GM12878 (cell line): ENCODE results near the gene MIGA2.

Experiments used
- BRCA1 ChIP-seq: IDR thresholded peaks from 2 replicates; pipeline ENCODE4 v1.6.1; 2011; ENCODE audit warnings: low read depth, low read length, improper control_type of control experiment
- CBX5 ChIP-seq: sonication (generic); IDR thresholded peaks from 2 replicates; pipeline ENCODE4 v1.6.1; 2016; ENCODE audit warnings: low read depth, moderate library complexity, mild to moderate bottlenecking, inconsistent platforms
- CEBPB ChIP-seq, 2 experiments: fragments of 150-350 bp in 1 of 2; IDR thresholded peaks; 2 replicates each; pipeline ENCODE4 v1.6.1; 2012 to 2014; ENCODE audit warnings: low read depth in 2 of 2, low read length in 2 of 2, borderline replicate concordance in 1 of 2, inconsistent platforms in 1 of 2
- CTCF ChIP-seq, 3 experiments: IDR thresholded peaks in 2 of 3; conservative IDR thresholded peaks in 1 of 3; 2 replicates each; pipeline ENCODE4 v1.5.1; 2011; ENCODE audit warnings: low read depth in 3 of 3, low read length in 3 of 3, mild to moderate bottlenecking in 3 of 3, control low read depth in 2 of 3, moderate library complexity in 2 of 3, inconsistent platforms in 1 of 3, mixed read lengths in 1 of 3; ENCODE audit not compliant: control insufficient read depth in 2 of 3, insufficient read depth in 1 of 3; ENCODE audit errors: extremely low read depth in 1 of 3
- POLR2A ChIP-seq: IDR thresholded peaks from 2 replicates; pipeline ENCODE4 v1.6.1; 2011; ENCODE audit warnings: low read depth, mild to moderate bottlenecking, low read length
- TAF1 ChIP-seq: IDR thresholded peaks from 2 replicates; pipeline ENCODE4 v1.6.1; 2011; ENCODE audit warnings: mild to moderate bottlenecking, low read depth, low read length, borderline replicate concordance
- USF1 ChIP-seq: IDR thresholded peaks from 2 replicates; pipeline ENCODE4 v1.6.1; 2011; ENCODE audit warnings: borderline replicate concordance, low read depth, mild to moderate bottlenecking, moderate library complexity, mixed read lengths, low read length; ENCODE audit not compliant: insufficient read depth; ENCODE audit errors: extremely low read length

- TF ChIP-seq TAF1 = no peak
- TF ChIP-seq CTCF (IDR thresholded peaks at IDR 0.05 in 2 of 3, conservative IDR thresholded peaks at IDR 0.05 in 1 of 3; ENCODE audit: control insufficient read depth in 2 of 3, extremely low read depth in 1 of 3, insufficient read depth in 1 of 3, low read depth in 3 of 3, low read length in 3 of 3) = no peak
- TF ChIP-seq CEBPB (IDR thresholded peaks at IDR 0.05; ENCODE audit: borderline replicate concordance in 1 of 2, low read depth in 2 of 2, low read length in 2 of 2) = no peak
- TF ChIP-seq POLR2A = no peak
- no peak for TF ChIP-seq CBX5
- no peak for TF ChIP-seq BRCA1
- TF ChIP-seq USF1 = no peak
Measured at GRCh38 chr9:129080298-129080600, 43.8 kb downstream of the MIGA2 start.
